ENCODE data around the gene PAIP2B. TPM values are rescaled to one million over a fixed set of nuclear protein-coding genes. Genes with fewer than 3 reads are reported as not detected.

Gene PAIP2B
- polyA plus RNA-seq, 1 donor from 2014 or later: 14.4 TPM

GRCh38 chr2:71223767-71224333 is 3.1 kb downstream of the PAIP2B start:
- H3K79me2 ChIP-seq (replicated peaks; ENCODE audit: insufficient read depth, low read length): peaks cover 4% of the 10 kb centered on the region
- no peaks in the 10 kb centered on the region for H3K27me3 ChIP-seq (ENCODE audit: insufficient read depth, low read depth, low read length)
- H2AFZ ChIP-seq (ENCODE audit: low read depth, low read length): no peak overlapping the region
- H3K9me3 ChIP-seq (ENCODE audit: low read length): no peaks in the 10 kb centered on the region
- H3K9me2 ChIP-seq (ENCODE audit: insufficient read depth, low read length): no peaks in the 10 kb centered on the region
- TF ChIP-seq REST (IDR thresholded peaks at IDR 0.05; ENCODE audit: borderline replicate concordance): no peak
- TF ChIP-seq RAD21 (conservative IDR thresholded peaks at IDR 0.05): peak; percentile 59
- TF ChIP-seq CTCF (IDR thresholded peaks at IDR 0.05; ENCODE audit: poor library complexity, severe bottlenecking): peak; percentile 51
- no peak for TF ChIP-seq MXI1 (conservative IDR thresholded peaks at IDR 0.05; ENCODE audit: poor library complexity, severe bottlenecking)
- TF ChIP-seq TAF1 (IDR thresholded peaks at IDR 0.05; ENCODE audit: low read depth): no peak
- no peak for TF ChIP-seq EP300 (conservative IDR thresholded peaks at IDR 0.05; ENCODE audit: poor library complexity, severe bottlenecking)
- no peak for TF ChIP-seq EZH2 (IDR thresholded peaks at IDR 0.05; ENCODE audit: borderline replicate concordance, insufficient read depth, low read length, poor library complexity, severe bottlenecking)
- TF ChIP-seq POLR2AphosphoS5 (IDR thresholded peaks at IDR 0.05): no peak
- peak; percentile 46 for TF ChIP-seq SMC3 (conservative IDR thresholded peaks at IDR 0.05; ENCODE audit: poor library complexity)
- no peaks in the 10 kb centered on the region for H3F3A ChIP-seq (ENCODE audit: insufficient read depth, low read length, poor library complexity, severe bottlenecking)
- H3K9ac ChIP-seq (ENCODE audit: low read length): no peak overlapping the region
- no peak overlapping the region for H3K27ac ChIP-seq (ENCODE audit: low read length)
- no peak overlapping the region for H3K4me2 ChIP-seq (ENCODE audit: low read length)
- no peaks in the 10 kb centered on the region for H4K20me1 ChIP-seq (ENCODE audit: insufficient read depth)
- no peaks in the 10 kb centered on the region for H3K36me3 ChIP-seq (ENCODE audit: insufficient read depth, low read length)
- H3K4me3 ChIP-seq (ENCODE audit: low read length): no peak overlapping the region

- Histone ChIP-seq H2AFZ (ENCODE audit: low read depth, low read length) (no peak overlapping the region), H3K36me3 (ENCODE audit: insufficient read depth, low read length) (no peaks in the 10 kb centered on the region), H4K20me1 (ENCODE audit: insufficient read depth) (no peaks in the 10 kb centered on the region), H3F3A (ENCODE audit: insufficient read depth, low read length, poor library complexity, severe bottlenecking) (no peaks in the 10 kb centered on the region), H3K79me2 (replicated peaks; ENCODE audit: insufficient read depth, low read length) (peaks cover 4% of the 10 kb centered on the region), H3K9ac (ENCODE audit: low read length) (no peak overlapping the region), H3K27me3 (ENCODE audit: insufficient read depth, low read depth, low read length) (no peaks in the 10 kb centered on the region), H3K4me3 (ENCODE audit: low read length) (no peak overlapping the region), H3K9me3 (ENCODE audit: low read length) (no peaks in the 10 kb centered on the region), H3K9me2 (ENCODE audit: insufficient read depth, low read length) (no peaks in the 10 kb centered on the region), H3K27ac (ENCODE audit: low read length) (no peak overlapping the region), H3K4me2 (ENCODE audit: low read length) (no peak overlapping the region)
- TF ChIP-seq EZH2 (IDR thresholded peaks at IDR 0.05; ENCODE audit: borderline replicate concordance, insufficient read depth, low read length, poor library complexity, severe bottlenecking) (no peak), EP300 (conservative IDR thresholded peaks at IDR 0.05; ENCODE audit: poor library complexity, severe bottlenecking) (no peak), POLR2AphosphoS5 (IDR thresholded peaks at IDR 0.05) (no peak), SMC3 (conservative IDR thresholded peaks at IDR 0.05; ENCODE audit: poor library complexity) (no peak), CTCF (IDR thresholded peaks at IDR 0.05; ENCODE audit: poor library complexity, severe bottlenecking) (no peak), RAD21 (conservative IDR thresholded peaks at IDR 0.05) (no peak), REST (IDR thresholded peaks at IDR 0.05; ENCODE audit: borderline replicate concordance) (no peak), MXI1 (conservative IDR thresholded peaks at IDR 0.05; ENCODE audit: poor library complexity, severe bottlenecking) (no peak), TAF1 (IDR thresholded peaks at IDR 0.05; ENCODE audit: low read depth) (no peak)
Observed at GRCh38 chr2:71220743-71221142, 6.2 kb downstream of the PAIP2B start.

All from neural cell (in vitro differentiated cells).